Mesothelial cell of epicardium (in vitro differentiated cells): ENCODE data around the gene NEU3. TPM values are rescaled to one million over a fixed set of nuclear protein-coding genes. Genes with fewer than 3 reads are reported as not detected.

Experiments
- DNase-seq, 2 experiments: peaks; one replicate each; pipeline ENCODE4 v3.0.0; 2021; ENCODE audit warnings: low spot score in 2 of 2; ENCODE audit not compliant: unreplicated experiment in 2 of 2
- H3K27ac Mint-ChIP-seq: 2 replicates; pipeline ENCODE4 v1.8.0; 2021; ENCODE audit warnings: mixed read lengths
- H3K27me3 Mint-ChIP-seq: 2 replicates; pipeline ENCODE4 v1.8.0; 2021; ENCODE audit warnings: low read depth, mixed read lengths
- H3K36me3 Mint-ChIP-seq: 2 replicates; pipeline ENCODE4 v1.8.0; 2021; ENCODE audit warnings: mixed read lengths
- H3K4me1 Mint-ChIP-seq: 2 replicates; pipeline ENCODE4 v1.8.0; 2021; ENCODE audit warnings: mixed read lengths
- H3K4me3 Mint-ChIP-seq: 2 replicates; pipeline ENCODE4 v1.8.0; 2021; ENCODE audit warnings: mild to moderate bottlenecking, moderate library complexity, mixed read lengths
- H3K9me3 Mint-ChIP-seq: 2 replicates; pipeline ENCODE4 v1.8.0; 2021; ENCODE audit warnings: mixed read lengths
- CTCF ChIP-seq: fragments of 200-600 bp; sonication (generic); IDR thresholded peaks from one replicate; pipeline ENCODE4 v1.5.0; 2021; ENCODE audit warnings: antibody characterized with exemption; ENCODE audit not compliant: unreplicated experiment
- total RNA-seq: library from RNA; stranded (reverse); gene quantifications from 3 replicates; pipeline ENCODE4 v1.2.1, GENCODE V29; 2021

Gene NEU3
- total RNA-seq, 1 donor from 2014 or later: 12.0 TPM

GRCh38 chr11:75055511-75055910 lies 66.8 kb downstream of the NEU3 start:
- Mint-ChIP-seq H3K36me3 (no peaks in the 10 kb centered on the region), H3K4me1 (no peaks in the 10 kb centered on the region), H3K4me3 (no peak overlapping the region), H3K27ac (no peak overlapping the region), H3K9me3 (peaks cover 28% of the 10 kb centered on the region), H3K27me3 (peaks cover 11% of the 10 kb centered on the region)
- no peak for DNase-seq
- TF ChIP-seq CTCF: no peak

GRCh38 chr11:75056814-75057213 lies 68.1 kb downstream of the NEU3 start:
- no peak overlapping the region for H3K27ac Mint-ChIP-seq
- no peaks in the 10 kb centered on the region for H3K36me3 Mint-ChIP-seq
- H3K9me3 Mint-ChIP-seq: peaks cover 18% of the 10 kb centered on the region
- DNase-seq: no peak
- H3K4me1 Mint-ChIP-seq: no peaks in the 10 kb centered on the region
- no peak overlapping the region for H3K4me3 Mint-ChIP-seq
- no peak for TF ChIP-seq CTCF
- H3K27me3 Mint-ChIP-seq: peaks cover 11% of the 10 kb centered on the region

GRCh38 chr11:75059299-75059698 lies 70.6 kb downstream of the NEU3 start:
- Mint-ChIP-seq H3K27me3 (peaks cover 12% of the 10 kb centered on the region), H3K4me3 (no peak overlapping the region), H3K27ac (no peak overlapping the region), H3K36me3 (no peaks in the 10 kb centered on the region), H3K9me3 (peaks cover 4% of the 10 kb centered on the region), H3K4me1 (no peaks in the 10 kb centered on the region)
- no peak for TF ChIP-seq CTCF
- DNase-seq: no peak

- no peak overlapping the region for H3K27ac Mint-ChIP-seq
- H3K27me3 Mint-ChIP-seq: peaks cover 25% of the 10 kb centered on the region
- no peaks in the 10 kb centered on the region for H3K36me3 Mint-ChIP-seq
- TF ChIP-seq CTCF: no peak
- H3K4me3 Mint-ChIP-seq: no peak overlapping the region
- H3K9me3 Mint-ChIP-seq: peaks cover 16% of the 10 kb centered on the region
- no peaks in the 10 kb centered on the region for H3K4me1 Mint-ChIP-seq
- no peak for DNase-seq
Observed at GRCh38 chr11:75063741-75064314, 75.1 kb downstream of the NEU3 start.

- DNase-seq: no peak
- H3K27me3 Mint-ChIP-seq: peaks cover 32% of the 10 kb centered on the region
- peaks cover 16% of the 10 kb centered on the region for H3K9me3 Mint-ChIP-seq
- no peaks in the 10 kb centered on the region for H3K4me1 Mint-ChIP-seq
- no peak overlapping the region for H3K4me3 Mint-ChIP-seq
- TF ChIP-seq CTCF: no peak
- no peaks in the 10 kb centered on the region for H3K36me3 Mint-ChIP-seq
- no peak overlapping the region for H3K27ac Mint-ChIP-seq
Observed at GRCh38 chr11:75066061-75066460, 77.3 kb downstream of the NEU3 start.

Other genes with a start within 250 kb of the NEU3 start
- 22.9 to 24.2 TPM (median 23.7 TPM) in 3 replicates for gene RNF169, start 240.1 kb upstream of the NEU3 start, total RNA-seq
- gene XRRA1, start 39.8 kb upstream of the NEU3 start, total RNA-seq: 11.9 to 12.8 TPM (median 12.3 TPM) in 3 replicates
- 101 to 119 TPM (median 106 TPM) in 3 replicates for gene SPCS2, start 39.7 kb upstream of the NEU3 start, total RNA-seq
- gene OR2AT4, start 107.9 kb downstream of the NEU3 start, total RNA-seq: not detected in 3 replicates
- 0.44 to 0.45 TPM in 2 of 3 replicates, not detected in the other for gene SLCO2B1, start 162.2 kb downstream of the NEU3 start, total RNA-seq